HG02623 (cell line): Measurements from ENCODE around the gene PDCD11.
"Not testable (repeated sequence)": the region's sequence is repeated elsewhere in the genome, so short reads cannot be mapped to it uniquely, and the experiment has no call there.

Experiments
- ATAC-seq: cut with Tn5 transposase; IDR thresholded peaks from one replicate; pipeline ENCODE4 v1.9.1; 2021; ENCODE audit warnings: moderate library complexity; ENCODE audit not compliant: unreplicated experiment

PDCD11 gene, protein sequence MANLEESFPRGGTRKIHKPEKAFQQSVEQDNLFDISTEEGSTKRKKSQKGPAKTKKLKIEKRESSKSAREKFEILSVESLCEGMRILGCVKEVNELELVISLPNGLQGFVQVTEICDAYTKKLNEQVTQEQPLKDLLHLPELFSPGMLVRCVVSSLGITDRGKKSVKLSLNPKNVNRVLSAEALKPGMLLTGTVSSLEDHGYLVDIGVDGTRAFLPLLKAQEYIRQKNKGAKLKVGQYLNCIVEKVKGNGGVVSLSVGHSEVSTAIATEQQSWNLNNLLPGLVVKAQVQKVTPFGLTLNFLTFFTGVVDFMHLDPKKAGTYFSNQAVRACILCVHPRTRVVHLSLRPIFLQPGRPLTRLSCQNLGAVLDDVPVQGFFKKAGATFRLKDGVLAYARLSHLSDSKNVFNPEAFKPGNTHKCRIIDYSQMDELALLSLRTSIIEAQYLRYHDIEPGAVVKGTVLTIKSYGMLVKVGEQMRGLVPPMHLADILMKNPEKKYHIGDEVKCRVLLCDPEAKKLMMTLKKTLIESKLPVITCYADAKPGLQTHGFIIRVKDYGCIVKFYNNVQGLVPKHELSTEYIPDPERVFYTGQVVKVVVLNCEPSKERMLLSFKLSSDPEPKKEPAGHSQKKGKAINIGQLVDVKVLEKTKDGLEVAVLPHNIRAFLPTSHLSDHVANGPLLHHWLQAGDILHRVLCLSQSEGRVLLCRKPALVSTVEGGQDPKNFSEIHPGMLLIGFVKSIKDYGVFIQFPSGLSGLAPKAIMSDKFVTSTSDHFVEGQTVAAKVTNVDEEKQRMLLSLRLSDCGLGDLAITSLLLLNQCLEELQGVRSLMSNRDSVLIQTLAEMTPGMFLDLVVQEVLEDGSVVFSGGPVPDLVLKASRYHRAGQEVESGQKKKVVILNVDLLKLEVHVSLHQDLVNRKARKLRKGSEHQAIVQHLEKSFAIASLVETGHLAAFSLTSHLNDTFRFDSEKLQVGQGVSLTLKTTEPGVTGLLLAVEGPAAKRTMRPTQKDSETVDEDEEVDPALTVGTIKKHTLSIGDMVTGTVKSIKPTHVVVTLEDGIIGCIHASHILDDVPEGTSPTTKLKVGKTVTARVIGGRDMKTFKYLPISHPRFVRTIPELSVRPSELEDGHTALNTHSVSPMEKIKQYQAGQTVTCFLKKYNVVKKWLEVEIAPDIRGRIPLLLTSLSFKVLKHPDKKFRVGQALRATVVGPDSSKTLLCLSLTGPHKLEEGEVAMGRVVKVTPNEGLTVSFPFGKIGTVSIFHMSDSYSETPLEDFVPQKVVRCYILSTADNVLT (N-terminal part only)

DNA sequence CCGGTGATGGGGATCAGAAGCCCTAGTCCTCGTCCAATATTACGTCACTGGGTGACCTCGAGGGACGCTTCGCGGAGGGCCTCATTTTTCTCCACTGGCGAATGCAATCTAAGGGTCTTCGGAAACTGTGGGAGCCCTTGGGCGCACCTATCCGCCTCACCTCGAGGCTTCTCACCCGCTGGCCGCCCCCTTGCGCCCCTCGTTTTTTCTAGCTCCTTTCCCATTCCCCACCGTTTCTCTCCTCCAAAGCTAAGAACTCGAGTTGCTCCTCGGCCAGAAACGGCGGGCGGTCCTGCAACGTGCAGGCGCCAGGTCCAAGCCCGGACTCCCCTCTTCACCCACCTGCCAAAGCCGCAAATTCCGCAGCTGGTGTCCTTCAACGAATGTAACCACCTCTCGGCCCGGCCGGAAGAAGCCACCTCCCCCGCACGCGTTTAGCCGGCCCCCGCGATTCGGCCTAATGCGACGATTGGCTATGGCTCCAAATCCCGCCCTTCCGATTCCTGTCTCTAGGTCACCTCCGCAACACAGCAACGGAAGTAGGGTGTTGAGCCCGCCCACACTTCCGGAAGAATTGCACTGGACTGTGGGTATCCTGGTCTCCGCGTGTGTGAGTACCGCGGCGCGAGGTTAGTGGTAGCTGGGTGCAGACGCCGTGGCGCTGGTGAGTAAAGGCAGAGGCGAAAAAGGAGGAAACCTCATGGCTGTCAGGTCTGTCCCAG, at the start of gene PDCD11, which contains the start of gene ATP5MK:
TSS of gene PDCD11 (plus strand) at position 560 of the 722 bp plus-strand sequence. CDS start 1,801 bp downstream, outside the sequence.
TSS of gene ATP5MK (minus strand) at position 409 of the 722 bp plus-strand sequence. CDS start 4,018 bp downstream, outside the sequence.
- ATAC-seq: peak; percentile 99

DNA sequence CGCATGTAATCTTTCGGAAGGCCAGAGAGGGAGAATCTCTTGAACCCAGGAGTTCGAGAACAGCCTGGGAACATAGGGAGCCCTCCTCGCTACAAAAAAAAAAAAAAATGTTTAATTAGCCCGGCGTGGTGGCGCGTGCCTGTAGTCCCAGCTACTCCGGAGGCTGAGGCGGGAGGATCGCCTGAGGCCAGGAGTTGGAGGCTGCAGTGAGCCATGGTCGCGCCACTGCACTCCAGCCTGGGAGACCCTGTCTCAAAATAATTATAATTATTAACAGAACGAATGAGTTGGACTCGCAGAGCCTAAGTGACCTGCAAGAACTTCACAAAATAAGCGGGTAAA, 46.3 kb upstream of the PDCD11 start:
- no peak for ATAC-seq

DNA sequence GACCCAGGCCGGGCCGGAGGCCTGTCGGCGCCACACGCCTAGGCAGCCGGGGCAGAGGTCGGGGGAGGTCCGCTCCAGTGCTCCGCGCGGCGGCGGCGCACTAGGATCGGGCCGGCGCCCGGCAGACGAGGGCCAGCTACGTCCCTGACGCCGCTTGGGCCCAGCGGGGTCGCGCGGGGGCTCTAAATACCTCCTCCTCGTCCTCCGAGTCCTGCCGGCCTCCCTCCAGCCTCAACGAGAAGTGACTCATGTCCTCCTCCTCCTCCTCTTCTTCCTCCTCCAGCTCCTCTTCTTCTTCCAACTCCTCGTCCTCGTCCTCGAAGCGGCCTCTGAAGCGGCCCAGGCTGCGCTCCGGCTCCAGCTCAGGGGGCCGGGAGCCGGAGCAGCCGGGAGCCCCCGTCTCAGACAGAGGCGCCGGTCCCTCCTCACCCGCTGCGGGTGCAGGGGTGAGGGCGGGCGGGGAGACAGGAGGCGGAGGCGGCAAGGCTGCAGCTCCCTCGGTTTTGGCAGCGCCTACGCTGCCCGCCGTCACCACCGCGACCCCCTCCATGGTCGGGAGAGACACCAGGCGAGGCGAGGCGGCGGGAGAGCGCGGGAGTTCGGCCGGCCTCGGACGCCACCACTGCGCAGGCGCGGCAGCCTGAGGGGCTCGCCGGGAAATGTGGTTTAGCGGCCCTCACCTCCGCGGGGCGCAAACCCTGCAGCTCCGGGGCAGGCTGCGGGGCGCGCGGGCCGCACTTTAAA, 45.7 kb upstream of the PDCD11 start, which contains the start of gene PCGF6:
TSS of gene PCGF6 (minus strand) at position 624 of the 744 bp plus-strand sequence. CDS start at position 550, 74 bp downstream.
- ATAC-seq: peak; percentile 79

DNA sequence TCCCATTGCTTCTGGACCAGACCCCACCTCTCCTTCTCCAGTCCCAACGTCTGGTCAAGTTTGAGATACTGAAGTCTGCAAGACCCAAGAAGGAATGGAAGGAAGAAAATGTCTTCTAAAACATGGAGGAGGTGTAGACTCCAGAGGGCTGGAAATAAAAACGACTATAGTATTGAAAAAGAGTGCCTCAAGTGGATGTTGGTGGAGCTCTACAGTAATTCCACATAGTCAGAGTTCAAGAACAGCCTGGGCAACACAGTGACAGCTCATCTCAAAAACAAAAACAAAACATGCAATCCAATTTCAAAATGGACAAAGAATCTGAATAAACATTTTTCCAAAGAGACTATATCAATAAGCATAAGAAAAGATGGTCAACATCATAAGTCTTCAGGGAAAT, 43.1 kb upstream of the PDCD11 start:
- ATAC-seq: no peak

DNA sequence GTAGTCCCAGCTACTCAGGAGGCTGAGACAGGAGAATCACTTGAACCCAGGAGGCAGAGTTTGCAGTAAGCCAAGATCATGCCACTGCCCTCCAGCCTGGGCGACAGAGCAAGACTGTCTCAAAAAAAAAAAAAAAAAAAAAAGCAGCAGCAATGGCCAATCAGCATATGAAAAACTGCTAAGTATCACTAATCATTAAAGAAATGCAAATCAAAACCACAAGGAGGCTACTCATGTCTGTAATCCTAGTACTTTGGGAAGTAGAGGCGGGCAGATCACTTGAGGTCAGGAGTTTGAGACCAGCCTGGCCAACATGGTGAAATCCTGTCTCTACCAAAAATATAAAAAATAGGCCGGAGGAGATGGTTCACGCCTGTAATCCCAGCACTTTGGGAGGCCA, 41.9 kb upstream of the PDCD11 start:
- ATAC-seq: not testable (repeated sequence)

DNA sequence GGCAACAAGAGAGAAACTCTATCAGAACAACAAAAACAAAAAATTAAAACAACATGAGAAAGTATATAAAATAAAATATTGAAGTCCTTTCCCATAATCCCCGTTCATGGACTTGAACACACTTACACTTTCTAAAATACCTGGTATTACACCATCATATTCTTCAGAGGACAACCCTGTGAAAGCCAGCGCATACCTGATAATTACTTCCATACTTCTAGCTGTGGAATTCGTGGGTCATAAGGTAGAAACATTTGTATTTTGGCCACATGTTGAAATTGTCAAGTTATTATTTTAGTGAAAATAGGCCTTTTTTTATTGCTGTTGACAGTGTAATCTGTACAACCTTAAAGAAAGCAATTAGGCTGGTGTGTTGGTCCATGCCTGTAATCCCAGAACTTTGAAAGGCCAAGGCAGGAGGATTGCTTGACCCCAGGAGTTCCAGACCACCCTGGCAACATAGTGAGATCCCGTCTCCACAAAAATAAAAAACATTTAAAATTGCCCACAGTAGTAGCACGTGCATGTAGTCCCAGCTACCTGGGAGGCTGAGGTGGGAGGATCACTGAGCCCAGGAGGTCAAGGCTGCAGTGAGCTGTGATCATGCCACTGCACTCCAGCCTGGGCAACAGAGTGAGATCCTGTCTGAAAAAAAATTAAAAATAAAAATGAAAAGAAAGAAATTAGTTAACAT, 40.4 kb upstream of the PDCD11 start:
- no peak for ATAC-seq

DNA sequence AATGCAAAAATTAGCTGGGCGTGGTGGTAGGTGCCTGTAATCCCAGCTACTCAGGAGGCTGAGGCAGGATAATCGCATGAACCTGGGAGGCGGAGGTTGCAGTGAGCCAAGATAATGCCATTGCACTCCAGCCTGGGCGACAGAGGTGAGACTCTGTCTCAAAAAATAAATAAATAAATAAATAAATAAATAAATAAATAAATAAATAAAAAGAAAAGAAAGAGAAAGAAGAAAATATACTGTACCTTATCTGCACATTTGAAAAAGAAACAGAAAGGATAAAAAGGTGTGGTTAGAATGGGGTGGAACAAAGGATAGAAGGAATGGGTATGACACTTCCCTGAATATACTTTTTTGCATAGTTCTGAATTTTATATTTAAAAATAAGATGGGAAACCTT, 36.9 kb upstream of the PDCD11 start:
- ATAC-seq: not testable (repeated sequence)

DNA sequence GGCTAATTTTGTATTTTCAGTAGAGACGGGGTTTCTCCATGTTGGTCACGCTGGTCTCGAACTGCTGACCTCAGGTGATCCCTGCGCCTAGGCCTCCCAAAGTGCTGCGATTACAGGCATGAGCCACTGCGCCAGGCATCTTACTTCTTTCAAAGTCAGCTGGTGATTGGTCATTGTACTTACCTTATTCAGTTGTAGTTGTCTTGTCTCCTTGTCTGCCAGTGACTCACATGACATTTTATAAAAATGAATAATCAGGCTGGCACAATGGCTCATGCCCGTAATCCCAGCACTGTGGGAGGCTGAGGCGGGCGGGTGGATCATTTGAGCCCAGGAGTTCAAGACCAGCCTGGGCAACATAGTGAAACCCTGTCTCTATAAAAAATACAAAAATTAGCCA, 35.6 kb upstream of the PDCD11 start:
- not testable (repeated sequence) for ATAC-seq

DNA sequence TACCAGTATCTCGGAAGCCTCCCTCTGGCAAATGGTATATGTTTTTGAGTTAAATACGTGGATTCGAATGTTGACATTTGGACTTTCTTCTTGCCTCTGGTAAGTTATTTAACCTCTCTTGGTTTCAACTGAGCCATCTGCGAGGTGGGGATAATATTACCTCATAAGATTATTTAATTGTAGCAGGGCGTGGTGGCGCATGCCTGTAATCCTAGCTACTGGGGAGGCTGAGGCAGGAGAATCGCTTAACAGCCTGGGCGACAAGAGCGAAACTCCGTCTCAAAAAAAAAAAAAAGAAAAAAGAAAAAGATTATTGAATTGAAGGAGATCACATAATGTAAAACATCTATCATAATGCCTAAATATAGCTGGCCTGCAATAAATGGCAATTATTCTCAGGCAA, 29.0 kb upstream of the PDCD11 start:
- no peak for ATAC-seq

DNA sequence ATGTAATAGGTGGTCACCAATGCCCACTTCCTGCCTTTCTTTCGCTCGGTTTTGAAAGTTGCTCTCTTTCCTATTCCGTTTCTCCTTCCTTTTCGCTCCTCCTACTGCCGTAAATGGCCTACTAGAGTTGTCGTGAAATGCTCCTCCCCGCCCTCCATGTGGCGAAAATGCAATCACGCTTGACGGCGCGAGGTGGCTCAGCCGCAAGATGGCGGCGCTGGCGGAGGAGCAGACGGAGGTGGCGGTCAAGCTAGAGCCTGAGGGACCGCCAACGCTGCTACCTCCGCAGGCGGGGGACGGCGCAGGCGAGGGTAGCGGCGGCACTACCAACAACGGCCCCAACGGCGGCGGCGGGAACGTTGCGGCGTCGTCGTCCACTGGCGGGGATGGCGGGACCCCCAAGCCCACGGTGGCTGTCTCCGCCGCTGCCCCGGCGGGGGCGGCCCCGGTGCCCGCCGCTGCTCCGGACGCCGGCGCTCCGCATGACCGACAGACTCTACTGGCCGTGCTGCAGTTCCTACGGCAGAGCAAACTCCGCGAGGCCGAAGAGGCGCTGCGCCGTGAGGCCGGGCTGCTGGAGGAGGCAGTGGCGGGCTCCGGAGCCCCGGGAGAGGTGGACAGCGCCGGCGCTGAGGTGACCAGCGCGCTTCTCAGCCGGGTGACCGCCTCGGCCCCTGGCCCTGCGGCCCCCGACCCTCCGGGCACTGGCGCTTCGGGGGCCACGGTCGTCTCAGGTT, 28.5 kb upstream of the PDCD11 start, which contains the start of gene TAF5:
TSS of gene TAF5 (plus strand) at position 195 of the 737 bp plus-strand sequence. CDS start at position 209, 14 bp downstream.
- ATAC-seq: peak; percentile 42

DNA sequence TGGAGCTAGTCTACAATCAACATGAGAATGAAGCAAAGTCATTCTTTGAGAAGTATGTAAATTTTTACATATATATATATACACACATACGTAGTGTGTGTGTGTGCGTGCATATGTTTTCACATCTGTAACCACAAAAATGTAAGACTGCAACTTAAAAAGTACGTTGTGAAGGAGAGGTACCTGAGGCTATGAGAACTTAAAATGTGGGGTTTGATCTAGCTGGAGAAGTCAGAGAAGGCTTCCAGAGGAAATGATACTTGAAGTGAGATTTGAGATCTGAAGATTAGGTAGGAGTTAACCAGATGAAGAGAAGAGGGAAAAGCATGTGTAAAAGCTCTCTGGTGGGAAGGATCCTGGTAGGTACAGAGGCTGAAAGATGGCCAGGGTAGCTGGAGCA, 22.9 kb upstream of the PDCD11 start:
- ATAC-seq: no peak

DNA sequence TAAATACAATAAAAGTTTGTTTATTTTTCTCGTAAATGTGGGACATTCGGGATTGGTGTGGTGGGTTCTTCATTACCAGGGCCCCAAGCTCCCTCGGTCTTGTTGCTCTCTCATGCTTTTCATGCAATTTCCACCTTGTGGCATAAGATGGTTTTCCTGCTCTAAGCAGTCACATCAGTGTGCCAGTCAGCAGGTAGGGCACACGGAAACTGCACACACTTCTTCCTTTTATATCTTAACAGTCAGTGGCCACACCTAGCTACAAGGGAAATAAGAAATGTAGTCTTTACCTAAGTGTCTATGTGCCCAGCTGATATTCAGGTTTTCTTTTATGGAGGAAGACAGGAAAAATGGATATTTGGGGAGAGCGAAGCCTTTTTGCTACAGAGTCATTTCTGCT, 22.2 kb upstream of the PDCD11 start:
- no peak for ATAC-seq

DNA sequence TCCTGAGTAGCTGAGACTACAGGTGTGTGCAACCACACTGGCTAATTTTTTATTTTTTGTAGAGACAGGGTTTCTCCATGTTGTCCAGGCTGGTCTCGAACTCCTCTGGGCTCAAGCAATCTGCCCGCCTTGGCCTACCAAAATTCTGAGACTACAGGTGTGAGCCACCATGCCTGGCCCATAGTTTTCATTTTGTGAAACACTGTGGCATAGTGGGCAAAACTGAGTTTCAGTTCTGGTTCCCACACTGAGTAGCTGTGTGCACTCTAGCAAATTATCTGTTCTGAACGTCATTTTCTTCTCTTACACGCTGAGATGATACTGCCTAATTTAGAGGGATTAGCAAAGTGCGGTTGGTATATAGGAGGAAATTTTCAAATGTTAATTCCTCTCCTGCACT, 13.7 kb upstream of the PDCD11 start:
- no peak for ATAC-seq

DNA sequence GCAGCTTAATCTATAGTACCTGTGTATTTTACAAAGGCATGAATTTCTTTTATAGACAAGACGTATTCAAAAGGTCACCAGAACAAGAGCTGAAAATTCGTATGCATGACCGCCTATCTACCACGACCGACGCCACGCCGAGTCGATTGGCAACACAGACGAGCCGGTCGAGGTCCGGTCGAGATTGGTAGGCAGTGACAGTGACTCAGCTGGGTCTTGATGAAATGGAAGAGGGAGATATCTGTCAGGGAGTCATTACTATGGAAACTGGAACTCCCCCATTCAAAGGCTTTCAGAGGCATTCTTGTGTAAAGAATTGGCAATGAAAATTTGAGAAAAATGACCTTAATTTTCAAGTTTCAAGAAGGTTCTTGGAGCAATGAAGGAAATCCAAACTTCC, 2.2 kb upstream of the PDCD11 start:
- ATAC-seq: no peak

DNA sequence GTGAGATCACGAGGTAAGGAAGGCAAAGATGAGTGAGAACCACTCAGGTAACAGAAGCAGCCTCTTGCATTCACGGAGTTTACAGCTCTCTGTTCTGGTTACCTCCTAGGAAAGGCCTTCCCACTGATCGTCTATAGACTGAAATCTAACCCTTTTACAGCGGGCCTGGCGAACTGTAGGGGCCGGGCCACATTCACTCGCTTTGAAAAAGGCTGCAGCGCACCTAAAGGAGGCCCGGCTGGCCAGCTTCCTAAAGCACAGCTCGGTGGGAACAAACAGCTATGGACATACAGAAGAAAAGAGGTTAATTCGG, 716 bp upstream of the PDCD11 start:
- ATAC-seq: no peak

DNA sequence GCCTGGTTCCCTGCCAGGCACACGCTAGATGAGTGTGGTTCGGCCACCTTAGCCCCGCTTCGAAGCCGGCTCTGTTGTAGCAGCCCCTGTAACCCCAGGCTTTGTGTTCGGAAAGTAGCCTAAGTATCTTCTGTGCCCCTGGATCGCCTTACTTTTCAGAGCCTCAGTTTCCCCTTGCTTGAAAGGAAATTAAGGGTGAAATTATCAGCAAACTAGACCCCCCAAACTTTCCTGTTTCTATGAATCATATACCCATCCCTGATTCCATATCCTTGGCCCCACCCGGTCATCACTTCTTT, 312 bp downstream of the PDCD11 start:
- no peak for ATAC-seq

DNA sequence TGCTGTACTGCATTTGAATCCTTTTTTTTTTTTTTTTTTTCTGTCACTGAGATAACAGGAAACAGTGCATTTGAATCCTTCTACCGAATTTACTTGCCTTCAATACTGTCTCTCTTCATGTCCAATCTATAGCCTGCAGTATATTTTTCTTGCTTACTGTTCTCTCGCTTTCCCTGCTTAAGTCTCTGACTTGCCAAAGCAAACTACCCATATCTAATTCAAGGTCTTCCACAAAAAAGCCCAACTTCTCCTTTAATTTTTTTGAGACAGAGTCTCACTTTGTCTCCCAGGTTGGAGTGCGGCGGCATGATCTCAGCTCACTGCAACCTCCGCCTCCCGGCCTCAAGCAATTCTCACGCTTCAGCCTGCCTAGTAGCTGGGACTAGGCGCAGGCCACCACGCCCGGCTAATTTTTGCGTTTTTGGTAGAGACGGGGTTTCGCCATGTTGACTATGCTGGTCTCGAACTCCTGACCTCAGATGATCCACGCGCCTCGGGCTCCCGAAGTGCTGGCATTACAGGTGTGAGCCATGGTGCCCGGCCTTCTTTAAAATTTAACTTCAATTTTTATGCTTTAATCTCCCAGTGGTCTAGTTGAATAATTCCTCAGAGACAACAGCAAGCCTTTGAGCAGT, 882 bp downstream of the PDCD11 start:
- no peak for ATAC-seq

DNA sequence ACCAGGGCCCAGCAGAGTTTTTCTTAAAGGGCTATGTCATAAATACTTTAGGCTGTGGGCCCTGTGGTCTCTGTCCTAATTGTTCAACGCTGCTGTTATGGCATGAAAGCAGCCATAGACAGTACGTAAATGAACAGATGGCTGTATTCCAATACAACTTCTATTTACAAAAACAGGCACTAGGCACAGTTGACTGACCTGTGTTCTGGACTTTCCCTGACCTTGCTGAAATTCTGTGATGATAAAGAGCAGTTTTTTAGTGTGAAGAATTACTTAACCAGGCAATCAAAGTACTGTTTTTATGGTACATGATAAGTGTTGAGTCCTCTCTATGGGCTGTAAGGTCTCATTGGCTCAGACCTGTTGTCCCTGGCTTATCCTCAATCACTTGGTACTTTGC, 17.1 kb downstream of the PDCD11 start:
- no peak for ATAC-seq
